ENCODE measurements around the gene NACC1.
"Not testable (repeated sequence)": the region's sequence is repeated elsewhere in the genome, so short reads cannot be mapped to it uniquely, and the experiment has no call there.

NACC1 gene

GRCh38 chr19:13166151-13166550 is 48.1 kb downstream of the NACC1 start:
- not testable (repeated sequence) for DNase-seq

GRCh38 chr19:13169769-13170168 is 51.7 kb downstream of the NACC1 start:
- DNase-seq = no peak

GRCh38 chr19:13171146-13171545 is 53.1 kb downstream of the NACC1 start:
- no peak for DNase-seq

GRCh38 chr19:13172346-13173138 is 54.5 kb downstream of the NACC1 start:
- no peak for DNase-seq

- no peak for DNase-seq
Measured at GRCh38 chr19:13173139-13173737, 55.2 kb downstream of the NACC1 start.

GRCh38 chr19:13176345-13176744 is 58.3 kb downstream of the NACC1 start:
- DNase-seq = no peak

GRCh38 chr19:13177584-13177983 is 59.5 kb downstream of the NACC1 start:
- DNase-seq = not testable (repeated sequence)

- not testable (repeated sequence) for DNase-seq
Measured at GRCh38 chr19:13178291-13178690, 60.2 kb downstream of the NACC1 start.

GRCh38 chr19:13181747-13182388 is 63.8 kb downstream of the NACC1 start:
- peak; percentile 36 for DNase-seq

GRCh38 chr19:13184926-13185325 is 66.9 kb downstream of the NACC1 start:
- DNase-seq = not testable (repeated sequence)

- not testable (repeated sequence) for DNase-seq
Measured at GRCh38 chr19:13185763-13186657, 67.9 kb downstream of the NACC1 start.

- not testable (repeated sequence) for DNase-seq
Measured at GRCh38 chr19:13186688-13187087, 68.6 kb downstream of the NACC1 start.

- DNase-seq = no peak
Measured at GRCh38 chr19:13187419-13187818, 69.4 kb downstream of the NACC1 start.

GRCh38 chr19:13189600-13189999 is 71.5 kb downstream of the NACC1 start:
- no peak for DNase-seq

Measured in activated gamma-delta T cell (primary cell).